Calu3 (cell line): ENCODE measurements around the gene DMD. TPM values are rescaled to one million over a fixed set of nuclear protein-coding genes. Genes with fewer than 3 reads are reported as not detected.

ENCODE experiments used
- BruUV-seq: library from RNA; stranded (reverse); fragments of 400-500 nt; replicated peaks from 2 replicates; lab custom pipeline; 2021; lab: Mats Ljungman, UMichigan
- CTCF ChIA-PET: fragments of 300-600 bp; sonication (Branson Sonifier 250); formaldehyde crosslinking; loops from one replicate; lab custom pipeline; 2022; ENCODE audit warnings: antibody characterized with exemption; lab: Charles Lee
- DNase-seq: peaks from one replicate; pipeline ENCODE4 v3.0.0; 2022
- H3K27ac Mint-ChIP-seq: one replicate; pipeline ENCODE4 v1.8.0; 2022; ENCODE audit warnings: mixed read lengths; ENCODE audit not compliant: unreplicated experiment
- H3K27me3 Mint-ChIP-seq: one replicate; pipeline ENCODE4 v1.8.0; 2022; ENCODE audit warnings: mixed read lengths; ENCODE audit not compliant: unreplicated experiment
- H3K36me3 Mint-ChIP-seq: one replicate; pipeline ENCODE4 v1.8.0; 2022; ENCODE audit warnings: mild to moderate bottlenecking, moderate library complexity, mixed read lengths; ENCODE audit not compliant: insufficient read depth, unreplicated experiment
- H3K4me1 Mint-ChIP-seq: one replicate; pipeline ENCODE4 v1.8.0; 2022; ENCODE audit warnings: mild to moderate bottlenecking, low read depth, mixed read lengths; ENCODE audit not compliant: unreplicated experiment
- H3K4me3 Mint-ChIP-seq: one replicate; pipeline ENCODE4 v1.8.0; 2022; ENCODE audit warnings: mild to moderate bottlenecking, low read depth, moderate library complexity, mixed read lengths; ENCODE audit not compliant: unreplicated experiment
- H3K9me3 Mint-ChIP-seq: one replicate; pipeline ENCODE4 v1.8.0; 2022; ENCODE audit warnings: low read depth, mixed read lengths; ENCODE audit not compliant: unreplicated experiment
- CTCF ChIP-seq: fragments of 200-600 bp; IDR thresholded peaks from one replicate; pipeline ENCODE4 v1.8.0; 2022; ENCODE audit warnings: antibody characterized with exemption; ENCODE audit not compliant: unreplicated experiment
- intact Hi-C: fragments of 100-400 bp; cut with micrococcal nuclease; formaldehyde crosslinking; loops from one replicate; pipeline ENCODE4 v1.10.0; 2022; ENCODE audit not compliant: unreplicated experiment
- total RNA-seq: library from RNA; stranded (reverse); gene quantifications from 2 replicates; pipeline ENCODE4 v1.2.3, GENCODE V29; 2022

DMD gene
- total RNA-seq, 1 experiment from 2014 or later, result 11.6 TPM

DNA sequence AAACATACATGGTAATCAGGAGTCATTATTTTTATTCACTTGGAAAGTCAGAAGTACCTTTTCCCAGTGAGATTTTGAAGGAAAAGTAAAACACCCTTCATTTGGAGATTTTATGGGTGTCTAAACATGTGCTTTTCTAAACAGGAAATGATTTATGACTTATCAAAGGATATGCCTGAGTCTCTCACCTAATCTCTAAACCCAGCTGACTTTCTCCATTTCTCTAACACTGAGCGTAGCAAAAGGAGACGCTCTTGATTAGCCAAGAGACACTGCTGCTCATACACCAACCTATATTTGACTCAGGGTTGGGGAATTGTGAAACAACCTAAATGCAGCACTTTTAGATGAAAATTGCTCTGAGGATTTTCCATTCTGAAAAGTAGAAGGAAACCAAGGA is 1671.0 kb downstream of the DMD start:
- Mint-ChIP-seq H3K27me3 (no peaks in the 10 kb centered on the region), H3K4me1 (peaks cover 7% of the 10 kb centered on the region), H3K4me3 (no peak overlapping the region), H3K36me3 (no peaks in the 10 kb centered on the region), H3K9me3 (no peaks in the 10 kb centered on the region), H3K27ac (no peak overlapping the region)
- no peak for DNase-seq
- BruUV-seq, result no TSS peak
- intact Hi-C loops, result no loop called here
- no peak for TF ChIP-seq CTCF
- CTCF ChIA-PET, result no interaction called here

DNA sequence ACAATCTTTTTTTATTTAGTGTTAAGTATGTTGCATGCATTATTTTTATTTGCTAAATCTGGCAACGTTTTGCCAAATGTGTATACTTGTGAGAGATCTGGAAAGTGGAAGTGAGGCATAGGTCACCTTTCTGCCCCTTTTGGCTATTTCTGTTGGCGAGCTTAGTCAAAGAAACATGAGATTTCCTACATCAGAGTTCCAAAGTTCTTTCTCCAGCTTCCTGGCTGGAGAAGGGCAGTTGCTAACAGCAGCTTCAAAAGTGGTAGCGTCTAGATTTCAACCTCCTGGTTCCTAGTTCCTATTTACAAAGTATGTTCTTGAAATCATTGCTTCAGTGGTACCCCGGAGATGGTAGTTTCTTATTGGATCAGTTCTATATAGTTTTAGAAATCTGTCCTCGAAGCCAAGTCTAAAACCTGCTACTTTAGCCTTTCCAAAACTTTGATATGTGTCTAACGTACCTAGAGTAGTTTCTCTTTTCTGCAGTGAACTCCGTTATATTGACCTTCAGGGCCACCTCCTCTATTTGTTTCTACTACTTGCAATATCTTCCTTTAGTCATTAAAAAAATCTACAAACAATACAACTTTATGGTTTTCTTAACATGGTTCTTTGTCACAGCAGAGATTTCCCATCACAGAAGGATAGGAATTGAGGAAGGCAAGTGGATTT is 1683.8 kb downstream of the DMD start:
- no peak for TF ChIP-seq CTCF
- intact Hi-C loops, result no loop called here
- CTCF ChIA-PET, result no interaction called here
- no peak overlapping the region for H3K4me3 Mint-ChIP-seq
- H3K4me1 Mint-ChIP-seq, result no peaks in the 10 kb centered on the region
- H3K27ac Mint-ChIP-seq, result no peak overlapping the region
- no peaks in the 10 kb centered on the region for H3K36me3 Mint-ChIP-seq
- no peaks in the 10 kb centered on the region for H3K9me3 Mint-ChIP-seq
- no TSS peak for BruUV-seq
- no peaks in the 10 kb centered on the region for H3K27me3 Mint-ChIP-seq
- no peak for DNase-seq

DNA sequence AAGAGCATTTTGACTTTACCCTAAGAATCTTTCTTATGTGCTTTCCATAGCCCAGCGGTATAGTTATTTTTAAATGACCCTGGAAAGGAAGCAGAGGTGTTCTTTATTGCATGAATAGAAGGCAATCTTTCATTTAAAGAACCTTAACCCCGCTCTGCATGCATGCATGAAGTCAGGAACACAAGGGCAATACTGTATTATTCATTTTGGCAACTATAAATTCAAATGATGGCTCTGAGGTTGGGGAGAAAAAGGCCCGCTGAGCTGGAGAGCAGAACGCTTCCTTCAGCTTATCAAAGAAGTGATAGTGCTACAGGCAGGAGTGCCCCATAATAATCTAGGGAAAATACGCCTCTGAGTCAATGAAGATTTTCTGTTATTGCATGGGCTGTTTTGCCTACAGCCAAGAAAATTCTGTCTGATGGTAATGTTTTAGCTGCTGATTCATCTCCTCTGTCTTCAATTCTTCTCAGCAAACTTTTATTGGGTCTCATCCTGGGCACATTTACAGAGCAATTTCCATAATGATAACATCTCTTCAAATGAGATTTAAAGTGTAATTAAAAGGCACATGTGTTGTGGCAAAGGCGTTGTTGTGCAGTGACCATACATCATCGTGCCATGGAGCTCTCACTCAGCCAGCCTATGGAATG is 1687.3 kb downstream of the DMD start:
- DNase-seq, result no peak
- no peak for TF ChIP-seq CTCF
- no peak overlapping the region for H3K27ac Mint-ChIP-seq
- peaks cover 2% of the 10 kb centered on the region for H3K9me3 Mint-ChIP-seq
- no peaks in the 10 kb centered on the region for H3K27me3 Mint-ChIP-seq
- CTCF ChIA-PET, result no interaction called here
- no peak overlapping the region for H3K4me3 Mint-ChIP-seq
- intact Hi-C loops, result no loop called here
- BruUV-seq, result no TSS peak
- no peaks in the 10 kb centered on the region for H3K36me3 Mint-ChIP-seq
- no peaks in the 10 kb centered on the region for H3K4me1 Mint-ChIP-seq

DNA sequence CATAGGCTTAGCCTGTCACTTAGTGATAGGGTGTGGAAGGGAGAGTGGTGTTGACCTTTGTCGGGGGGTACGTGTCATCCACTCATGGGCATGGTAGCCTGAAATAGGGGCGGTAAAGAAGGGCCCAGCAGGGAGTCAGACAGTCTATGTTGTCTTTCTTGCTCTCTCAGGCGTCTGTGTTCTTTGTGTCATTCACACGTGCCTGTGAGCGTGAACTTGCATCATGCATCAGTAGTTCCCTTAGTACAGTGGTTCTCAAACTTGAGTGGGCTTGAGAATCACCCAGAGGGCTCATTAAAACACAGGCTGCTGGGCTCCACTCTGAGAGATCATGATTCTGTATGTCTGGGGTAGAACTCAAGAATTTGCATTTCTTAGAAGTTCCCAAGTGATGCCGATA is 1688.6 kb downstream of the DMD start:
- Mint-ChIP-seq H3K4me3 (no peak overlapping the region), H3K27ac (no peak overlapping the region), H3K27me3 (no peaks in the 10 kb centered on the region), H3K4me1 (no peaks in the 10 kb centered on the region), H3K36me3 (no peaks in the 10 kb centered on the region), H3K9me3 (peaks cover 2% of the 10 kb centered on the region)
- CTCF ChIA-PET, result no interaction called here
- no peak for TF ChIP-seq CTCF
- DNase-seq, result no peak
- intact Hi-C loops, result no loop called here
- BruUV-seq, result no TSS peak
